Neural cell (in vitro differentiated cells): Measurements from ENCODE around the gene DPP6.

Source experiments
- CTCF ChIP-seq: fragments of 450-650 bp; IDR thresholded peaks from 2 replicates; pipeline ENCODE4 v1.5.1; 2014; ENCODE audit warnings: antibody characterized with exemption, mild to moderate bottlenecking, moderate library complexity; ENCODE audit not compliant: poor library complexity, severe bottlenecking
- EP300 ChIP-seq: fragments of 450-650 bp; conservative IDR thresholded peaks from 2 replicates; pipeline ENCODE4 v1.6.1; 2014; ENCODE audit warnings: antibody characterized with exemption, mild to moderate bottlenecking, moderate library complexity; ENCODE audit not compliant: poor library complexity, severe bottlenecking
- EZH2 ChIP-seq: fragments of 200-600, 300-800 bp; shearing (Covaris generic), sonication (generic); IDR thresholded peaks from 2 replicates; pipeline ENCODE4 v1.6.1; 2014; ENCODE audit warnings: antibody characterized with exemption, low read length, borderline replicate concordance, mild to moderate bottlenecking; ENCODE audit not compliant: insufficient read depth, poor library complexity, severe bottlenecking
- MXI1 ChIP-seq: fragments of 450-650 bp; conservative IDR thresholded peaks from 2 replicates; pipeline ENCODE4 v1.6.1; 2014; ENCODE audit warnings: antibody characterized with exemption, mild to moderate bottlenecking; ENCODE audit not compliant: poor library complexity, severe bottlenecking
- POLR2AphosphoS5 ChIP-seq: IDR thresholded peaks from 2 replicates; pipeline ENCODE4 v1.6.1; 2012
- RAD21 ChIP-seq: fragments of 450-650 bp; conservative IDR thresholded peaks from 2 replicates; pipeline ENCODE4 v1.6.1; 2014; ENCODE audit warnings: antibody characterized with exemption, mild to moderate bottlenecking, moderate library complexity

- TF ChIP-seq RAD21 (no peak), CTCF (no peak), EP300 (no peak), EZH2 (no peak), POLR2AphosphoS5 (no peak), MXI1 (no peak)
These were observed 531.3 kb downstream of the DPP6 start for GRCh38 chr7:154583454-154583853.
